H1 (cell line): Measurements from ENCODE around the gene BCL2A1. TPM values are rescaled to one million over a fixed set of nuclear protein-coding genes. Genes with fewer than 3 reads are reported as not detected.

Experiments
- CTCF ChIA-PET: fragments of 300-600 bp; sonication (Branson Sonifier 250); formaldehyde crosslinking; loops from one replicate; lab custom pipeline; 2021; ENCODE audit not compliant: partially characterized antibody; lab: Charles Lee
- POLR2A ChIA-PET: fragments of 300-600 bp; sonication (Branson Sonifier 250); formaldehyde crosslinking; loops from one replicate; lab custom pipeline; 2021; ENCODE audit warnings: inconsistent platforms; ENCODE audit not compliant: partially characterized antibody; lab: Charles Lee
- DNase-seq, 2 experiments: peaks; one replicate each; pipeline versions ENCODE4 v3.0.0 to v3.0.0-alpha.2; 2010 to 2022; ENCODE audit warnings: low spot score in 2 of 2, low read depth in 1 of 2, mixed read lengths in 1 of 2
- FAIRE-seq: peaks from 2 replicates; lab custom pipeline; 2011; peaks lifted over from hg19 to GRCh38; lab: Jason Lieb, UNC
- H2AFZ ChIP-seq: 2 replicates; pipeline ENCODE4 v1.8.1; 2012; ENCODE audit warnings: low read length, inconsistent platforms
- H2AK5ac ChIP-seq: 2 replicates; pipeline ENCODE4 v1.6.1; 2013; ENCODE audit warnings: low read depth, low read length
- H2BK120ac ChIP-seq: replicated peaks from 2 replicates; pipeline ENCODE3; 2013; ENCODE audit warnings: low read depth, low read length, inconsistent platforms
- H2BK12ac ChIP-seq: 2 replicates; pipeline ENCODE4 v1.6.1; 2013; ENCODE audit warnings: low read depth, low read length
- H2BK15ac ChIP-seq: 2 replicates; pipeline ENCODE4 v1.6.1; 2013; ENCODE audit warnings: low read length
- H2BK20ac ChIP-seq: 2 replicates; pipeline ENCODE4 v1.6.1; 2013; ENCODE audit warnings: low read length
- H2BK5ac ChIP-seq: 2 replicates; pipeline ENCODE4 v1.6.1; 2013; ENCODE audit warnings: low read depth, low read length
- H3K14ac ChIP-seq: 2 replicates; pipeline ENCODE4 v1.6.1; 2013; ENCODE audit warnings: inconsistent platforms; ENCODE audit not compliant: insufficient read length
- H3K18ac ChIP-seq: 2 replicates; pipeline ENCODE4 v1.6.1; 2013; ENCODE audit warnings: low read length; ENCODE audit errors: extremely low read depth
- H3K23ac ChIP-seq: 2 replicates; pipeline ENCODE4 v1.6.1; 2013; ENCODE audit warnings: inconsistent platforms; ENCODE audit not compliant: insufficient read length
- H3K23me2 ChIP-seq: 2 replicates; pipeline ENCODE4 v1.6.1; 2013; ENCODE audit warnings: low read depth, low read length
- H3K27ac ChIP-seq: 2 replicates; pipeline ENCODE4 v1.6.1; 2011; ENCODE audit warnings: low read depth, low read length, inconsistent platforms
- H3K27me3 ChIP-seq, 4 experiments: replicated peaks in 1 of 4; 1 replicate in 1 of 4; 2 replicates in 3 of 4; pipeline versions ENCODE4 v1.6.1 to v1.8.1; 2011 to 2013; ENCODE audit warnings: low read length in 3 of 4, mild to moderate bottlenecking in 3 of 4, inconsistent platforms in 2 of 4, mixed read lengths in 2 of 4, moderate library complexity in 1 of 4; ENCODE audit not compliant: control insufficient read depth in 3 of 4, insufficient read depth in 3 of 4; ENCODE audit errors: extremely low read depth in 1 of 4
- H3K36me3 ChIP-seq, 4 experiments: 2 replicates each; pipeline versions ENCODE4 v1.6.1 to v1.8.1; 2011 to 2013; ENCODE audit warnings: mild to moderate bottlenecking in 4 of 4, low read length in 3 of 4, moderate library complexity in 2 of 4, control low read depth in 1 of 4, inconsistent platforms in 1 of 4; ENCODE audit not compliant: insufficient read depth in 4 of 4, control insufficient read depth in 2 of 4
- H3K4ac ChIP-seq: replicated peaks from 2 replicates; pipeline ENCODE3; 2013; ENCODE audit warnings: low read length, low read depth, mixed read lengths, inconsistent platforms; ENCODE audit not compliant: insufficient read length
- H3K4me1 ChIP-seq, 4 experiments: replicated peaks in 1 of 4; 1 replicate in 1 of 4; 2 replicates in 3 of 4; pipeline versions ENCODE4 v1.6.1 to v1.8.1; 2011 to 2013; ENCODE audit warnings: low read length in 3 of 4, inconsistent platforms in 2 of 4, mixed read lengths in 1 of 4; ENCODE audit not compliant: insufficient read depth in 4 of 4, control insufficient read depth in 3 of 4
- H3K4me2 ChIP-seq, 2 experiments: 2 replicates each; pipeline versions ENCODE4 v1.6.1 to v1.8.1; 2011 to 2013; ENCODE audit warnings: low read depth in 2 of 2, low read length in 2 of 2, control low read depth in 1 of 2, inconsistent platforms in 1 of 2, mild to moderate bottlenecking in 1 of 2; ENCODE audit not compliant: insufficient read depth in 1 of 2
- H3K4me3 ChIP-seq, 4 experiments: fragments of 200-600, 300-600 bp in 1 of 4; sonication (generic), shearing (Covaris generic), sonication (Bioruptor Twin) in 1 of 4; 2 replicates each; pipeline versions ENCODE4 v1.5.1 to v1.8.1; 2011 to 2016; ENCODE audit warnings: low read length in 4 of 4, low read depth in 3 of 4, control low read depth in 2 of 4, inconsistent platforms in 2 of 4, mild to moderate bottlenecking in 2 of 4, mixed read lengths in 1 of 4, moderate library complexity in 1 of 4; ENCODE audit not compliant: insufficient read depth in 2 of 4; ENCODE audit errors: extremely low read depth in 1 of 4
- H3K56ac ChIP-seq: replicated peaks from 2 replicates; pipeline ENCODE3; 2013; ENCODE audit warnings: low read depth, mild to moderate bottlenecking, mixed read lengths, low read length, inconsistent platforms; ENCODE audit not compliant: insufficient read length
- H3K79me1 ChIP-seq: 2 replicates; pipeline ENCODE4 v1.6.1; 2013; ENCODE audit warnings: low read depth, low read length, control low read depth
- H3K79me2 ChIP-seq, 2 experiments: 2 replicates each; pipeline versions ENCODE4 v1.6.1 to v1.8.1; 2012 to 2013; ENCODE audit warnings: low read length in 2 of 2, mild to moderate bottlenecking in 2 of 2, inconsistent platforms in 1 of 2; ENCODE audit not compliant: insufficient read depth in 2 of 2, control insufficient read depth in 1 of 2
- H3K9ac ChIP-seq, 4 experiments: replicated peaks in 1 of 4; 1 replicate in 1 of 4; 2 replicates in 3 of 4; pipeline versions ENCODE4 v1.6.1 to v1.8.1; 2011 to 2013; ENCODE audit warnings: low read depth in 3 of 4, low read length in 3 of 4, control low read depth in 2 of 4, mild to moderate bottlenecking in 2 of 4, moderate library complexity in 2 of 4, inconsistent platforms in 1 of 4; ENCODE audit errors: extremely low read depth in 1 of 4
- H3K9me3 ChIP-seq, 2 experiments: 2 replicates each; pipeline versions ENCODE4 v1.6.1 to v1.8.1; 2012 to 2013; ENCODE audit warnings: mild to moderate bottlenecking in 2 of 2, moderate library complexity in 2 of 2, control low read depth in 1 of 2, inconsistent platforms in 1 of 2, low read depth in 1 of 2, low read length in 1 of 2, mixed read lengths in 1 of 2; ENCODE audit not compliant: insufficient read depth in 2 of 2
- H4K20me1 ChIP-seq, 2 experiments: replicated peaks in 1 of 2; 2 replicates each; pipeline versions ENCODE3 to v1.8.1; 2011 to 2013; ENCODE audit warnings: inconsistent platforms in 2 of 2, low read length in 2 of 2, mild to moderate bottlenecking in 1 of 2; ENCODE audit not compliant: insufficient read depth in 2 of 2, control insufficient read depth in 1 of 2
- H4K5ac ChIP-seq: 2 replicates; pipeline ENCODE4 v1.6.1; 2013; ENCODE audit warnings: low read length, low read depth, mixed read lengths, inconsistent platforms; ENCODE audit not compliant: insufficient read length
- H4K8ac ChIP-seq: 2 replicates; pipeline ENCODE4 v1.8.0; 2013; ENCODE audit warnings: mild to moderate bottlenecking, moderate library complexity, low read length, inconsistent platforms; ENCODE audit not compliant: insufficient read depth; ENCODE audit errors: extremely low read depth
- H4K91ac ChIP-seq: replicated peaks from 2 replicates; pipeline ENCODE3; 2013; ENCODE audit warnings: low read length, mixed read lengths, inconsistent platforms; ENCODE audit not compliant: insufficient read length
- RXRA ChIP-seq: IDR thresholded peaks from 2 replicates; pipeline ENCODE4 v1.6.1; 2011; ENCODE audit warnings: low read depth, mild to moderate bottlenecking, low read length, moderate library complexity; ENCODE audit not compliant: insufficient read depth
- SIRT6 ChIP-seq: IDR thresholded peaks from one replicate; pipeline ENCODE4 v1.7.1; 2012; ENCODE audit warnings: low read length, inconsistent platforms
- YY1 ChIP-seq: IDR thresholded peaks from 2 replicates; pipeline ENCODE4 v1.6.1; 2011; ENCODE audit warnings: low read depth, mild to moderate bottlenecking, low read length
- WGBS, 2 experiments: shearing (Covaris generic) in 1 of 2; methylation state at CpG; one replicate each; pipeline versions ENCODE4 v1.1.6 to v1.1.7; 2013 to 2015; ENCODE audit warnings: low lambda C conversion rate in 2 of 2, mixed read lengths in 2 of 2, inconsistent platforms in 1 of 2, low coverage in 1 of 2, missing lambda C conversion rate in 1 of 2; ENCODE audit not compliant: insufficient replicate concordance in 2 of 2, insufficient coverage in 1 of 2, insufficient read length in 1 of 2; ENCODE audit errors: extremely low coverage in 1 of 2, missing lambda C conversion rate in 1 of 2; 5-methylcytosine and 5-hydroxymethylcytosine counted together
- polyA plus RNA-seq, 7 experiments: library from polyadenylated mRNA; depleted of rRNA in 3 of 7; stranded (reverse) in 5 of 7; unstranded in 2 of 7; fragments of >200 nt in 5 of 7; fragments of 200-250 nt in 2 of 7; gene quantifications; 1 replicate in 5 of 7; 2 replicates in 1 of 7; 4 replicates in 1 of 7; pipeline versions ENCODE4 v1.2.1 to v1.2.3, GENCODE V29; 2011 to 2013; ENCODE audit warnings: missing spikeins in 2 of 7, mixed read lengths in 2 of 7
- total RNA-seq: library from RNA; stranded (reverse); fragmentation: NEBNext Ultra II Directional; extraction: Animal tissue kit (Norgen Biotek cat#: 25700); gene quantifications from 2 replicates; pipeline ENCODE4 v1.2.1, GENCODE V29; 2021

The BCL2A1 gene
- total and polyA plus RNA-seq, 2 of the 8 experiments (the other 6 are each of a cell fraction or from before 2014, with no cell fraction given) = not detected

GRCh38 chr15:79973456-79974195 is 2.6 kb upstream of the BCL2A1 start:
- TF ChIP-seq RXRA = no peak
- TF ChIP-seq SIRT6 = no peak
- TF ChIP-seq YY1 = no peak
- Histone ChIP-seq H3K23me2 (no peaks in the 10 kb centered on the region), H3K23ac (no peak overlapping the region), H2AK5ac (no peak overlapping the region), H2BK12ac (no peak overlapping the region), H3K79me2 (no peaks in the 10 kb centered on the region), H3K4me3 (no peak overlapping the region), H3K27me3 (no peaks in the 10 kb centered on the region), H2BK5ac (no peak overlapping the region), H3K56ac (no peak overlapping the region), H2BK120ac (no peak overlapping the region), H3K18ac (no peak overlapping the region), H2BK20ac (no peak overlapping the region), H2AFZ (peak overlapping the region; percentile 80; the same call in 1 of the 2 replicates), H3K79me1 (no peaks in the 10 kb centered on the region), H3K4me2 (no peak overlapping the region), H3K9ac (no peak overlapping the region), H4K5ac (no peak overlapping the region), H3K4me1 (no peaks in the 10 kb centered on the region; a peak in 1 of 7 replicates), H3K27ac (no peak overlapping the region), H4K8ac (no peak overlapping the region), H4K20me1 (no peaks in the 10 kb centered on the region), H3K4ac (no peak overlapping the region), H4K91ac (no peak overlapping the region), H2BK15ac (peak overlapping the region; percentile 49), H3K9me3 (no peaks in the 10 kb centered on the region), H3K14ac (no peak overlapping the region), H3K36me3 (no peaks in the 10 kb centered on the region)
- WGBS, 2 experiments = 89% methylated on average over 8 of the region's 8 CpGs; no CpG with 5 or more reads in 1 of the 2 experiments
- DNase-seq (no peak), FAIRE-seq (no peak)
- CTCF ChIA-PET = interaction anchor here (0.9 kb wide), 1 partner anchor 19 kb away, joined by 3 read pairs; no protein-coding TSS in a partner anchor
- POLR2A ChIA-PET = no interaction called here
